H4 (cell line): Measurements from ENCODE around the gene GDI2. TPM values are rescaled to one million over a fixed set of nuclear protein-coding genes. Genes with fewer than 3 reads are reported as not detected.
"Not testable (repeated sequence)": the region's sequence is repeated elsewhere in the genome, so short reads cannot be mapped to it uniquely, and the experiment has no call there.

Source experiments
- DNase-seq: peaks from one replicate; pipeline ENCODE4 v3.0.0-alpha.2; 2015; ENCODE audit warnings: low spot score
- total RNA-seq: library from RNA; depleted of rRNA; stranded (reverse); fragments of >200 nt; shearing (Covaris generic); gene quantifications from 2 replicates; pipeline ENCODE4 v1.2.3, GENCODE V29; 2014

The GDI2 gene
- total RNA-seq, 1 experiment from 2014 or later = 283 TPM

DNA sequence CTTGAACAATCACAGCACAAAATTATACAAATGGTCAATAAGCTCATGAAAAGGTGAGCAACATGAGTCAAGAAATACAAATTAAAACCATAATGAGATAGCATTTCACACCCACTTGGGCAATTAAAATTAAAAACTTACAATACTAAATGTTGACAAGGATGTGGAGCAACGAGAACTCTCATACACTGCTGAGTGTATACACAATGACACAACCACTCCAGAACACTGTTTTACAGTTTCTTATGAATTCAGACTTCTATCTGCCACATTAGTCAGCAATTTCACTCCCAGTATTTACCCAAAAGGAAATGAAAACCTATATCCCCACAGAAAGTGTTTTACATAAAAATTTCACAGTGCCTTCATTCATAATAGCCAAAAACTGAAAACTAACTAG lies 31.1 kb downstream of the GDI2 start:
- no peak for DNase-seq

DNA sequence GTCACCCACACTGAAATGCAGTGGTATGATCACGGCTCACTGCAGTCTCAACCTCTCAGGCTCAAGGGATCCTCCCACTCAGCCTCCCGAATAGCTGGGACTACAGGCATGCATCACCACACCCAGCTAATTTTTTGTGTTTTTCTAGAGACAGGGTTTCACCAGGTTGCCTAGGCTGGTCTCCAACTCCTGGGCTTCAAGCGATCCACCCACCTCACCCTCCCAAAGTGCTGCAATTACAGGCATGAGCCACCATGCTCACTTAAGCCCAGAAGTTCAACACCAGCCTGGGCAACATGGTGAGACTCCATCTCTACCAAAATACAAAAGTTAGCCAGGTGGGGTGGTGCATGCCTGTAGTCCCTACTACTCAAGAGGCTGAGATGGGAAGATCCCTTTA lies 33.5 kb downstream of the GDI2 start:
- no peak for DNase-seq

DNA sequence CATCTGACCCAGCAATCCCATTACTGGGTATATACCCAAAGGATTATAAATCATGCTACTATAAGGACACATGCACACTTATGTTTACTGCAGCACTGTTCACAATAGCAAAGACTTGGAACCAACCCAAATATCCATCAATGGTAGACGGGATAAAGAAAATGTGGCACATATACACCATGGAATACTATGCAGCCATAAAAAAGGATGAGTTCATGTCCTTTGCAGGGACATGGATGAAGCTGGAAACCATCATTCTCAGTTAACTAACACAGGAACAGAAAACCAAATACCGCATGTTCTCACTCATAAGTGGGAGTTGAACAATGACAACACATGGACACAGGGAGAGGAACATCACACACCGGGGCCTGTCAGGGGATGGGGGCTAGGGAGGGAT lies 35.5 kb downstream of the GDI2 start:
- DNase-seq = not testable (repeated sequence)

DNA sequence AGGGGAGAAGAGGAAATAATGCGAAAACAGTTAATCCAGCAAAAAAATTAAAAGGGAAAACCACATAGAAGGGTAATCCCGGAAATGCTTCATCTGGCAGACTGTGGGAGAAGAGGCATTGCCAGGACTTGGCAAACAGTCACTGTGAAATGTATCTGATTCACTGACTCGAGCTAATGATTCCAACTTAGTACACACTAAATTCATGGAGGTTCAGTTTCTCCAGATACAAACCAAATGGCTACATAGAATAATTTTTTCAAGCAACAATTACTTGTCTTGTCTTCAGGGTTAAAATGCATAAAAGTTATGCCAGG lies 36.4 kb downstream of the GDI2 start:
- no peak for DNase-seq

DNA sequence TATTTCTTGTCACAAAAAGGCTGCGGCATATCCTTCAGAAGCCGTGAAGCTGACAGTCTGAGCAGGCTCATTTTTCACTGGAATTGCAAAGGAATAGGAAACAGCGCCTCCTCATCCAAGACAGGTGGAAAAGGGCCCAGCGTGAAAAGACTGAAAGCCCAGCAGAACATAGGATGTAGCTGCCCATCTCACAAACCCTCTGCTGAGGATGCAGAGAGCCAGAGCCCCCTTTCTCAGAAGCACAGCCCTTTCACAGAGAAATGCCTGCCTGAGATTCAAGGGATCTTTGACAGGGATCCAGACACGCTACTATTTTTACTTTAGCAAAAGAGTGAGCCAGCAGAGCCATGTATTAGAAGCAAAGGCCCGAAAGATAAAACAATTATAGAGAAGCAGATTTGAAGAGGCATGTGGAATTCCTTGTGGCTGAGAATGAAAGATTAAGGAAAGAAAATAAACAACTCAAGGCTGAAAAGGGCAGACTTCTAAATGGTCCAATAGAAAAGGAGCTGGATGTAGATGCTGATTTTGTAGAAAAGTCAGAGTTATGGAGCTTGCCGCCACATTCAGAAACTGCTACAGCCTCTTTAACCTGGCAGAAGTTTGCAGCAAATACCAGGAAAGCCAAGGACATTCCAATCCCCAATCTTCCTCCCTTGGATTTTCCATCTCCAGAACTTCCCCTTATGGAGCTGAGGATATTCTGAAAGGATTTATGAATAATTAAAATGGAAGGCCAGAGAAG lies 36.9 kb downstream of the GDI2 start:
- no peak for DNase-seq

DNA sequence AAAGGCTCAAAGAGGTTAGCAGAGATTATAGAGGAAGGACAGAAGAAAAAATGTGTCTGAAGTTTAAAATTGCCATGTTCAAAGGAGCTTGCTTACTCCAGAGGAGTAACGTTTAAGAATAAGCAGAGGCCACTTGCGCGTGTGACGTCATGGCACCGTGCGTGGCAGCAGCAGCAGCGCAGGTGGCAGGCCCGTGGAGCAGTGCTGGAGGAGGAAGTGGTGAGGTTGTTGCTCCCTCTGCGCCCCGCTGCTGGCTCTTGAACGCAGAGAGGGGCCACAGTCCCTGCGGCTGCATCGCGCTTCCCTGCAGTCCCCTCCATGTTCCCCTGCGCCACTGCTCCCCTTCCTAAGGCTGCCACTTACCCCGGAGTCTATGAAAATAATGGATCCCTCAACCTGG lies 37.5 kb downstream of the GDI2 start:
- no peak for DNase-seq

DNA sequence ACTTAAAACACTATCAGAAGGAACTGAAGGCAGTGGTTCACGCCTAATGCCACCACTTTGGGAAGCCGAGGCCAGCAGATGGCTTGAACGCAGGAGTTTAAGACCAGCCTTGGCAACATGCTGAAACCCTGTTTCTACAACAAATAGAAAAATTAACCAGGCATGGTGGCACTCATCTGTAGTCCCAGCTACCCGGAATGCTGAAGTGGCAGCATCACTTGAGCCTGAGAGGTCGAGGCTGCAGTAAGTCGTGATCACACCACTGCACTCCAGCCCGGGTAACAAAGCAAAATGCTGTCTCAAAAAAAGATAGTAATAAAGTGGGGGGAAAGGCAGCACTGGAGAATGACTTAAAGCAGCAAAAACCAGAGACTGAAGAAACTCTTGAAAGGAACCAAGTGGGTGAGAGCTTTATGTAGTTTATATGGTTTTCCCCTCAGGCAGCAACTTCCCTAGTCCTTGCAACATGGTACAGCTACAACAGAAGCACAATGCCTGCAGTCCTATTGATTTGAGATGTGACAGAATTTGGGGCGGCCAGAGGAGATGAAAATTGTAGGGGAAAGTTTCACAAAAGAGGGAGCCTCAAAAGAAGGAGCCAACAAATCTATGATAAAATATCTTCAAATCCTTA lies 38.1 kb downstream of the GDI2 start:
- no peak for DNase-seq

DNA sequence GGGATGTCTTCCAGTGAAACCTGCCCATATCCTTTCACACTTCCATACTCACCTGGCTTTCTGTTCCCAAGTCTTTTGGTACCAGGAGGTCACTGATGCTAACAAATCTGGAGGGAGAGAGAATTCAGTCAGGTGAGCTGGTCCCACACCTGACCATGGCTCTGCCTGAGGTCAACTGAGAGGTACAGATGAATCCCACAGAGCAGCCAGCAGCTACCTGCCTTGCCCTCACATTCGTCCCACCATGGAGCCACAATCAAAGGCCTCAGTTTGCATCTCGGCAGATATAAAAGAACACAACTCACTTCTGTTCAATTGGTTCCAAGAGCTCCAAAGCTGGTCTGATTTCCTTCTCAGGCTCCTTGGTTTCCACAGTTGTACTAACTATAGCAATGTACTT lies 47.0 kb downstream of the GDI2 start:
- DNase-seq = no peak

DNA sequence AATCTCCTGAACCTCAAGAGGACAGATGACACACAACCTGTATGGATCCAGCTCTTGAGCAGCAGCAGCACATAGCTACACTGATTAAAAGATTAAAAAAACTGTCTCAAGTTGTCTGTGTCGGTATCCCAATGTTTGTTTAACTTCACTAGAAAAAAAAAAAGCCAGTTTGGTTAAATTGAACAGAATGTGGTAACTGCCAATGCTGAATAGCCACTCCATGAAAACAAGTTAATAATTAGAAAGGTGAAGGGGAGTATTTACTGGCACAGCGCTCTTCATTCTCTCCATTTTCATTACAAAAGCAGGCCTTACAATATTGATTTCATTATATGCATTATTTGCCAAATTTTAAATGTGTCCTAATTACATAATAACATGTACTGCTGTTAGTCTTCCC lies 47.6 kb downstream of the GDI2 start:
- DNase-seq = no peak

DNA sequence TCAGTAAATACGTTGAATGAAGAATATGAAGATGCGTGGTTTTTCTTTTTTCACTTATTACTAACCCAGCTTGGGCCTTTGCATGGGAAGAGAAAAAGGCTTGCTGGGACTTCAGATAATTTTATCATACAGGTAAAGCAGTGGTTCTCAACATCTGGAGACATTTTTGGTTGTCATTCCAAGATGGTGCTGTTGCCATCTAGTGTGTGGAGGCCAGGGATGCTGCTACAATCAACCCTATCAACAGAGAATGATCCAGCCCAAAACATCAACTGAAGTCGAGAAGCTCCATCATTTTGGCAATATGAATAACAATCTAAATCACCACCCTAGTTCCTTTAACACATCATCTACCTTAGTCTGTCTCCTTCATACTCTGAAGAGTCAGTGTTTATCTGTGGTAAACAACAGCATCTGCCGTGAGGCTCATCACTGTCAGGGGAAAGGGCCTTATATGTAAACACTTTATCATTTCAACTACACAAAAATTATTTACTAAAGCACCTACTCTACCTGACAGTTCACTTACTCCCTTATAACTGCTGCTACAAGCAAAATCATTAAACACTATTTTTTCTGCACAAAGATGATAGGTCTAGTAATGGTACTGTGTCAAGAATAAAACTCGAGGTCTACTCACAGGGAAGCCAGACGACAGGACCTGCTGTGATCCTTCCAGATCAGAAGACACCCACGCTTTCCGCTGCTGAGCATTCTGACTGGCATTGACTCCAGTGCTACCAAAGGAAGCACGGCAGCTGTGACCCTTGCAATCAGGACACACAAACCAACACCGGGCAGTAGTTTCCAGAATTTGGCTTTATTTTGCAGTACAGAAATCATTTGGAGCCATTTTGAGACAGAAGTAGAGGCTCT lies 48.6 kb downstream of the GDI2 start:
- DNase-seq = no peak

DNA sequence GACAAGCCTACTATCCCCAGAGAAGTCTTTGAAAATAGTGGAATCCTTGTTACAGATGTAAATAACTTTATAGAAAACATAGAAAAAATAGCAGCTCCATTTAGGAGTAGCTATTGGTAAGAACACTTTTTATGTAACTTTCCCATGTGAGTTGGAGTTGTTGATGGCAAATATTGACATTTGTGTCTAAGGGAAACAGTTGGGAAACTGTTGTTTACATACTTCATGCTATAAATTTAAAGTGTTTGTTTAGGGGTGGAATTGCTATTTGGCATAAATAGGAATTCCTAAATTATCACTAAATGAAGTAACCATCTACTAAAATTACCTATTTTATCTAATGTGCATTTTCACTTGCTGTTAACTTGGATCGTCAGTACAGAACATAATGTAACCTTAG lies 50.7 kb downstream of the GDI2 start:
- no peak for DNase-seq

DNA sequence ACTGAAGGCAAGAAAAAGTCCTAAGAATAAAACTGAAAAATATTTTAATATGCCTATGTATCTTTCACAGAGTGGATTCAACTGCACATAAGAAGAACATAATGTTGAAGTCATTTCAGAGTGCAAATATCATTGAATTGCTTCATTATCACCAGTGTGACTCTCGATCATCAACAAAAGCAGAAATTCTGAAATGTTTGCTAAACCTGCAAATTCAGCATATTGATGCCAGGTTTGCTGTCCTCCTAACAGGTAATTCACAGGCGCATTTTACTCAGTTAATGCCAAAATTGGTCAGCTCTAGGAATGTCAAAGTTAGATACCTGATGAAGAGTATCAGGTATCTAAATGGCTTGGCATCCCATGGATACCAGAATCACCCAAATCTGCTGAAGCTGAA lies 52.0 kb downstream of the GDI2 start:
- DNase-seq = no peak

DNA sequence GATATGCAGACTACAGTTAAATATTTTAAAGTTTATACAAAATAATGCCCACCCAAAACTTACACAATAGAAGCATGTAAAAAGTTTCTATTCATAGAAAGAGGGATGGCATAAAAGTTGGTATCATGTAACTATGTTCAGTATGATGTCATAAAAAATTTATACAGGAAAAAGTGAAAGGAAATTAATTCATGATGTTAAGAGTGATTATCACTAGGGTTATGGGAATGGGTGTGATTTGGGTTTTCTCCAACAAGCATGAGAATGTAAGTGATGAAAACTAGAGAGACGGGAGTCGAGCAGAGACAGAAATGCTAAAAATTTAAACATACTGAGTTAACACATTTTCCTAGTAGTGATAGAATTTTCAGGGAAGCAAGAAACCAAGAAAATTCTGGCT lies 52.7 kb downstream of the GDI2 start:
- no peak for DNase-seq

DNA sequence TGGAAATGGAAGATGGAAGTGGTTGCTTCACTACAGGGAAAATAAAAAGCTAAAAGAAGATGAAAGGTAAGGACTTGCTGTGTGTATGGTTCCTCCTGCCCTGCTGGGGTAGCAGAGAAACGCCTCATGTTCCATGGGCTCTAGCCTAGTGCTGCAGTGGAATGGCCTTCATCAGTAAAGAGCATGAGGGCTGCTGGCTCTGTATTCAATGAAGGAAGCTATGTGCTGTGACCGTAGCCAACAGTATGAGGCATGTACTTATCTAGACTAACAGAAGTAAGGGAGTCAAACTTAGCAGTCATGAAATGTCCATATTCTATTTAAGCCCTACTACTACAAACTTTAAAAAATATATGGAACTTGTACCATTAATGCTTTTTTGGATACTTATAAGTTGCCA lies 54.3 kb downstream of the GDI2 start:
- no peak for DNase-seq

DNA sequence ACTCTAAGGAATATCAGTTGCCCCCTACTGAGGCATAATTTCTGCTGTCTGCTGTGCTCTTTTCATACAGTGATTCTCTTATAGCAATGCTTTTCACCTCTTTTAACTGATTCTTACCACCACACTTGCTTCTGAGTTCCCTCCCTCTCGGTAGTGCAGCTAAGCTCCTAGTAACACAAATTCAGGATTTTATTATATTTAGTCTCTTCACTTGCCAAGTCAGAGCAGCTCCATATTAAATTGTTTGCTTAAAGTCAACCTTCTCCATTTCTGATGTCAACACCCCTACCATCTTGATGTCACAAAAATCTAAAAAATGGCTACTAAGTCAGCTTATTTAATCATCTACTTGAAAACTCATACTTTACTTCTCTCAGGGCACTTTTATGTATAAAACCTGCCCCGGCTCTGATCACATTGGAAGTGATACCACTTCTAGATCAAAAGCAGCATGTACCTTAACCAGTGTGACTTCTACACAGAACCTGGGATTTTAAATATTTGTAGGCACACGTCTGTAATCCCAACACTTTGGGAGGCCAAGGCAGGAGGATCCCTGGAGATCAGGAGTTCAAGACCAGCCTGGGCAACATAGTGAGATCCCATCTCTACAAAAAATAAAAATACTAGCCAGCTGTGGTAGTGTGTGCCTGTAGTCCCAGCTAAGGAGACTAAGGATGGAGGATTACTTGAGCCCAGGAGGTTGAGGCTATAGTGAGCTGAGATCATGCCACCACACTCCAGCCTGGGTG lies 55.3 kb downstream of the GDI2 start:
- DNase-seq = no peak

DNA sequence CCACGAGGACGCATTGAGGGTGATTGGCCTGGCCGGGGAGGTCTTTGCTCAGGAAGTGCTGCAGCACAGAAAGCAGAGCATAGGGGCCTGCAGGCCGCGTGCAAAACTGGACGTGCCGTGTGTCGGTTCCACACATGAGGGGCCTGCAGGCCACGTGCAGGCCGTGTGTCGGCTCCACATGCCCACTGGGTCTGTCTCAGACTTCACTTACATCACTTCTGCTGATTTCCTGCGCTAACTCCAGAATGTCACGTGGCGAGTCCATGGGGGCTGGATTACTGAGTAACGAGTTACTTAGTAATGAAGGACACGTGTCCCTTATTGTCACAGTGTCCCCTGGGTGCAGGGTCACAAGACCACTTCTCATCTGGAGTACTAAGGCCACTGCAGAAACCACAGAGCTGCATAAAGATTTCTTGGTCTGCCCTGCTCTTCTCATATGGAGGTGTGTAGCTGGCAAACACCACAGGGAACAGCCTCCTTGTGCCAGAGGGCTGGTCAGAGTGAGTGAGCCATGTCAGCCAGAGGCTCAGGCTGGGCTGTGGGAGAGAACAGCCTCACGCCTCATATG lies 60.8 kb downstream of the GDI2 start:
- no peak for DNase-seq

DNA sequence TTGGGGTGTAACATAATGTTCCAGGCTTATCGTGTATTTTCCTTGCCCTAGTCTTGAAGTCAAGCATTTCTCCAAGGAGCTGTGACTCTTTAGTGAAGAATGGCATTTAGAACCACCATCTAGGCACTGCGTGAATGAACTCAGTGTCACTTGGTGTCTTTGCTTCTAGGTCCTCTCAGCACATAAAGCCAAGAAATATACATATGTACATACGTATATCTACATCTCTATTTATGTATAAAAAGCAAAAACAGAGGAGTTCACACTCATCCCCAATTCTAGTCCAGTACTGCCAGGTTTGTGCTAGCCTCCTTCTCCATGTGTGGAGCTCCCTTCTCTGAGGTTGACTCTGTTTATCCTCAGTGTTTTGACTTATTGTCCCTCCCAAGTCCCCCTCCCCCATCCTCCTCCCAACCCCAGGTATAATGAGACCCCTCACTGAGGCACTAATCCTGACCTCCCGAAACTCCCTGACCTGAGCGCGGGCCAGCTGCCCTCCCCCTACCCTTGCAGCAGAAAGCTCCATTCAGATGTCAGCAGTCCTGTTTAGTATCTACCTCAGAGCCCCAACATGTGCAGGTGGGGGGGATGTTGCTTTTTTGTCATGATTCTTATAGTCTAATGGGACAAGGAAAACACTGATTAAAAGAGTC lies 61.5 kb downstream of the GDI2 start:
- DNase-seq = no peak

DNA sequence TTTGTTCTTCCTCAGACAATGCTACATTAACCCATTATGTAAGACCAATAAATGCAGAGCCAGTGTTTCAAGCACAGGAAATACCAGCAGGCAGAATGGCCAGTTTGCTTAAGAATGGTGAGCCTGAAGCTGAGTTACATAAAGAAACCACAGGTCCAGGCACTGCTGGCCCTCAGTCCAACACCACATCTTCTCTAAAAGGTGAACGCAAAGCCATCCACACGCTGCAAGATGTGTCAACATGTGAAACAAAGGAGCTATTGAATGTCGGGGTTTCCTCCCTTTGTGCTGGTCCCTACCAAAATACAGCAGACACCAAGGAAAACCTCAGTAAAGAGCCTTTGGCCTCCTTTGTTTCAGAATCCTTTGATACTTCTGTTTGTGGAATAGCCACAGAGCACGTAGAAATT lies 64.8 kb downstream of the GDI2 start:
- DNase-seq = no peak

DNA sequence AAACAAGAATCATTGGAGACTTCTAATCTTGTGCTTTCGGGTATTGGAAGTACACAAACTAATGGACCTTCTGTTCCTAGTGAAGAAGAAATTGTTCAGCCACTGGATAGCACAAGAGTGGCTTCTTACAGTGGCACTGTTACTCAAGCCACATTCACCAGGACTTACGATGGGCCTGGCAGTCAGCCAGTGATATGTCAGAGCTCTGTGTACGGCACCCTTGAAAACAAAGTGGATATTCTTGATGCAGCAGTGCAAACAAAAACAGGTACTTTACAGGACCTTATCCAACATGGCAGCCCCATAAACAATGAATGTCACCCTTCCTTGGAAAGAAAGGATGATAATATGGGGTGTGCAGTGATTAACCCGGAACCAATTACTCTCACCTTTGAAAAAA lies 67.0 kb downstream of the GDI2 start:
- DNase-seq = no peak

DNA sequence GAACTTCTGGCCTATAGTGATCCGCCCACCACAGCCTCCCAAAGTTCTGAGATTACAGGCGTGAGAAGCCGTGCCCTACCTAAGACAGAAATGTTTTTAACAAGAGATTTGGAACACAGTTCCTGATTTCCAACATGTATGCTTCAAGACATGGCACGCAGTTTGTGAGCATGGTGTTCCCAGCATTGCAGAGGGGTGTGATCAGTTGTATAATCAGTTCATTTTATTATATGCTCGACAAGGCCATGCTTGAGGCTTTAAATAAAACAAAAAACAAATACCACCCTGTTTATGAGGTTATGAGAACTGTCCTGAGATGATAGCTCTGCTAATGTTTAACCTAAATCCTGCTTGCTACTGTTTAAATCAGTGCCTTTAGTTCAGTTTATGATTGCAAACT lies 68.4 kb downstream of the GDI2 start:
- no peak for DNase-seq

DNA sequence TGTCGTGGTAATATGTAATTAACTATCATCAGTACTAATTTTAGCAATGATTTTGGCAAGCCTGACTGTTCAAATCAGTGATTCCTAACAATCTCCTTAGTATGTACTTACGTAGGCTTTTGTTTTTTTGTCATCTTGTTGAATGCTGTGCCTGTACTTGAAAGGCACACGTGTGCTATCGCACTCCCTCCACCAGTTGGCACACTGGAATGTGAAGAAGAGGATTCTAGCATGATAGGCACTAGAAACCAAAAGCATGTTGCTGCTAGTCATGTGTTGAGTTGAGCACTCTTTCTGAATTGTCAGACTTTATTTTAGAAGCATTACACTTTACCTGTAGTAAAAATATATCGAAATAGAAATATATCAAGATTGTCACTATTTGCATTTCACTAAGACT lies 69.5 kb downstream of the GDI2 start:
- no peak for DNase-seq
